ENCODE measurements around the gene PUS10. TPM values are rescaled to one million over a fixed set of nuclear protein-coding genes. Genes with fewer than 3 reads are reported as not detected.
A peak's percentile ranks its signal among the peaks of the same experiment; 100 is the strongest.

PUS10 gene
- total and polyA plus RNA-seq, 2 of the 13 experiments (the other 11 are each of a cell fraction or from before 2014, with no cell fraction given): 41.4 to 44.3 TPM

DNA sequence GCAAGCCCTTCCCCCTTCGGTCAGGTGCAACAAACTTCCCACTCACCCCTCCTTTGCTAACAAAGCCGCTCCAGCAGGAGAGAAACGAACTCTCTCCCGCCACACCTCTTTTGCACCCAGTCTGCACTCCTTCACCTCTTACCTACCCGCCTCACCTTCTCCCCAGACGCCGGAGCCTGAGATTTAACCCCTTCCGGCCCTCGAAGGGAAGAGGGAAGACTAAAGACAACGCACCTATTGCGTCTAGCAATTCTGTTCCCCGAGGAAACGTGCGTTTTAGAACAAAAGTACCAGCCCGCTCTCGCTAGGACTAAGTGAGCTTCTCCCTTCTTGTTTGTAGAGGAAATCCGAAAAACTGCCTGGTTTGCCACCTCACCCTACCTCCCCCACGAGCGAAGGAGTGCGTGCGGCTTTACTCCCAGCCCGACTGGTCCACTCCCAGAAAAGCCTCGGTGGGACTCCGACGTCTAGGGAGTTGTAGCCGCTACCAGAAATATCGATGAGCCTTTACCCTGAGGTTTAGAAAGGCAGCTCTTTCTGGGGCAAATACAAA lies 976 bp downstream of the PUS10 start (continued):
- TF ChIP-seq KLF13 (CRISPR knock-in tag; IDR thresholded peaks at IDR 0.05) (peak; percentile 54; the same call in 1 of the 2 replicates), ZNF652 (CRISPR knock-in tag; IDR thresholded peaks at IDR 0.05; ENCODE audit: borderline replicate concordance, low read depth) (peak; percentile 100), TMF1 (CRISPR knock-in tag; IDR thresholded peaks at IDR 0.05; ENCODE audit: low read depth) (peak; percentile 50; the same call in 1 of the 2 replicates), BRD4 (CRISPR knock-in tag; IDR thresholded peaks at IDR 0.05) (peak; percentile 95), ZNF12 (CRISPR knock-in tag; IDR thresholded peaks at IDR 0.05) (peak; percentile 74), HOXA9 (CRISPR knock-in tag; IDR thresholded peaks at IDR 0.05; ENCODE audit: borderline replicate concordance) (0 out of 2 replicates have a peak, but pooled peaks have one; percentile 24), SNAPC2 (CRISPR knock-in tag; IDR thresholded peaks at IDR 0.05) (peak; percentile 79; the same call in 1 of the 2 replicates), HNRNPK (IDR thresholded peaks at IDR 0.05; ENCODE audit: low read depth, low read length, poor library complexity, severe bottlenecking) (no peak), GPN1 (CRISPR knock-in tag; IDR thresholded peaks at IDR 0.05; ENCODE audit: borderline replicate concordance) (no peak), ZMYM2 (CRISPR knock-in tag; IDR thresholded peaks at IDR 0.05) (no peak), NONO (IDR thresholded peaks at IDR 0.05) (no peak), NONO (CRISPR knock-in tag; conservative IDR thresholded peaks at IDR 0.05) (0 out of 2 replicates have a peak, but pooled peaks have one; percentile 13), CHD4 (IDR thresholded peaks at IDR 0.05; ENCODE audit: borderline replicate concordance, low read length) (peak; percentile 56; the same call in 1 of the 2 replicates), NKX3-1 (CRISPR knock-in tag; IDR thresholded peaks at IDR 0.05) (no peak; the same call in none of the 2 replicates), KLF12 (CRISPR knock-in tag; IDR thresholded peaks at IDR 0.05; ENCODE audit: borderline replicate concordance) (no peak), JDP2 (CRISPR knock-in tag; IDR thresholded peaks at IDR 0.05; ENCODE audit: borderline replicate concordance) (0 out of 2 replicates have a peak, but pooled peaks have one; percentile 16), CBX1 (IDR thresholded peaks at IDR 0.05; ENCODE audit: low read depth) (no peak), HMG20A (CRISPR knock-in tag; IDR thresholded peaks at IDR 0.05; ENCODE audit: borderline replicate concordance) (no peak), ZNF234 (CRISPR knock-in tag; conservative IDR thresholded peaks at IDR 0.05) (no peak; the same call in 1 of the 2 replicates), RFX1 (IDR thresholded peaks at IDR 0.05) (no peak), ZNF383 (CRISPR knock-in tag; IDR thresholded peaks at IDR 0.05; ENCODE audit: borderline replicate concordance) (no peak), ZNF619 (CRISPR knock-in tag; IDR thresholded peaks at IDR 0.05) (peak; percentile 25), ZNF773 (CRISPR knock-in tag; IDR thresholded peaks at IDR 0.05; ENCODE audit: borderline replicate concordance) (no peak), ZNF598 (CRISPR knock-in tag; IDR thresholded peaks at IDR 0.05; ENCODE audit: borderline replicate concordance) (no peak; the same call in 1 of the 2 replicates), PHB2 (IDR thresholded peaks at IDR 0.05; ENCODE audit: partially characterized antibody) (no peak), GATAD1 (CRISPR knock-in tag; IDR thresholded peaks at IDR 0.05) (peak; percentile 95)
- TF ChIP-seq, protein P1, sequence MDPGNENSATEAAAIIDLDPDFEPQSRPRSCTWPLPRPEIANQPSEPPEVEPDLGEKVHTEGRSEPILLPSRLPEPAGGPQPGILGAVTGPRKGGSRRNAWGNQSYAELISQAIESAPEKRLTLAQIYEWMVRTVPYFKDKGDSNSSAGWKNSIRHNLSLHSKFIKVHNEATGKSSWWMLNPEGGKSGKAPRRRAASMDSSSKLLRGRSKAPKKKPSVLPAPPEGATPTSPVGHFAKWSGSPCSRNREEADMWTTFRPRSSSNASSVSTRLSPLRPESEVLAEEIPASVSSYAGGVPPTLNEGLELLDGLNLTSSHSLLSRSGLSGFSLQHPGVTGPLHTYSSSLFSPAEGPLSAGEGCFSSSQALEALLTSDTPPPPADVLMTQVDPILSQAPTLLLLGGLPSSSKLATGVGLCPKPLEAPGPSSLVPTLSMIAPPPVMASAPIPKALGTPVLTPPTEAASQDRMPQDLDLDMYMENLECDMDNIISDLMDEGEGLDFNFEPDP (CRISPR knock-in tag; conservative IDR thresholded peaks at IDR 0.05): 0 out of 2 replicates have a peak, but pooled peaks have one; percentile 92
- TF ChIP-seq, protein P2, sequence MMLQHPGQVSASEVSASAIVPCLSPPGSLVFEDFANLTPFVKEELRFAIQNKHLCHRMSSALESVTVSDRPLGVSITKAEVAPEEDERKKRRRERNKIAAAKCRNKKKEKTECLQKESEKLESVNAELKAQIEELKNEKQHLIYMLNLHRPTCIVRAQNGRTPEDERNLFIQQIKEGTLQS (CRISPR knock-in tag; IDR thresholded peaks at IDR 0.05): peak; percentile 48; the same call in 1 of the 2 replicates
- TF ChIP-seq, protein P3, sequence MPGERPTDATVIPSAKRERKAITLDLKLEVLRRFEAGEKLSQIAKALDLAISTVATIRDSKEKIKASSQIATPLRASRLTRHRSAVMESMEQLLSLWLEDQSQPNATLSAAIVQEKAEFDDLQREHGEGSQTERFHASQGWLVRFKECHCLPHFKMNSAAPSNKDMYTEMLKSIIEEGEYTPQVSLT (CRISPR knock-in tag; IDR thresholded peaks at IDR 0.05; ENCODE audit: borderline replicate concordance, low read depth): no peak
- TF ChIP-seq, protein P4, sequence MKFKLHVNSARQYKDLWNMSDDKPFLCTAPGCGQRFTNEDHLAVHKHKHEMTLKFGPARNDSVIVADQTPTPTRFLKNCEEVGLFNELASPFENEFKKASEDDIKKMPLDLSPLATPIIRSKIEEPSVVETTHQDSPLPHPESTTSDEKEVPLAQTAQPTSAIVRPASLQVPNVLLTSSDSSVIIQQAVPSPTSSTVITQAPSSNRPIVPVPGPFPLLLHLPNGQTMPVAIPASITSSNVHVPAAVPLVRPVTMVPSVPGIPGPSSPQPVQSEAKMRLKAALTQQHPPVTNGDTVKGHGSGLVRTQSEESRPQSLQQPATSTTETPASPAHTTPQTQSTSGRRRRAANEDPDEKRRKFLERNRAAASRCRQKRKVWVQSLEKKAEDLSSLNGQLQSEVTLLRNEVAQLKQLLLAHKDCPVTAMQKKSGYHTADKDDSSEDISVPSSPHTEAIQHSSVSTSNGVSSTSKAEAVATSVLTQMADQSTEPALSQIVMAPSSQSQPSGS (CRISPR knock-in tag; IDR thresholded peaks at IDR 0.05): peak; percentile 71; the same call in 1 of the 2 replicates

Measured in HepG2 (cell line).